Measurements from ENCODE around the gene PBX2. TPM values are rescaled to one million over a fixed set of nuclear protein-coding genes. Genes with fewer than 3 reads are reported as not detected.

Gene PBX2
- total RNA-seq, 1 experiment from 2014 or later = 176 TPM

- Histone ChIP-seq H3K4me1 (ENCODE audit: insufficient read depth, low read length) (peaks cover 7% of the 10 kb centered on the region), H3K79me1 (ENCODE audit: insufficient read depth, low read depth, low read length, poor library complexity, severe bottlenecking) (no peaks in the 10 kb centered on the region), H2BK15ac (ENCODE audit: low read depth, low read length) (no peak overlapping the region), H4K5ac (ENCODE audit: insufficient read length, low read depth, low read length) (no peak overlapping the region), H3K23ac (ENCODE audit: insufficient read length, low read depth, low read length) (no peak overlapping the region), H2AK5ac (ENCODE audit: insufficient read length, low read length) (no peak overlapping the region), H4K8ac (replicated peaks; ENCODE audit: insufficient read length, low read depth, low read length) (no peak overlapping the region), H2AFZ (ENCODE audit: low read length) (no peak overlapping the region), H3K27ac (ENCODE audit: insufficient read length, low read depth, low read length) (no peak overlapping the region), H3K9me3 (ENCODE audit: control insufficient read depth, low read depth, low read length) (no peaks in the 10 kb centered on the region), H3K23me2 (ENCODE audit: insufficient read length, low read depth, low read length, poor library complexity, severe bottlenecking) (peaks cover 15% of the 10 kb centered on the region), H3K9ac (ENCODE audit: extremely low read depth, insufficient read length, low read length) (no peak overlapping the region), H3K14ac (ENCODE audit: insufficient read depth, low read length) (no peak overlapping the region), H3K27me3 (ENCODE audit: insufficient read depth, low read length) (no peaks in the 10 kb centered on the region), H3K4ac (ENCODE audit: low read depth, low read length) (no peak overlapping the region), H4K20me1 (ENCODE audit: control insufficient read depth, insufficient read depth, insufficient read length) (no peaks in the 10 kb centered on the region), H3K56ac (ENCODE audit: insufficient read length, low read depth, low read length) (no peak overlapping the region), H3T11ph (ENCODE audit: low read length) (no peak overlapping the region), H3K4me2 (ENCODE audit: insufficient read depth, insufficient read length, low read length) (peak overlapping the region; percentile 49), H2BK120ac (ENCODE audit: low read depth, low read length, poor library complexity, severe bottlenecking) (no peak overlapping the region), H2BK12ac (ENCODE audit: insufficient read length, low read depth, low read length) (peak overlapping the region; percentile 38), H2BK5ac (ENCODE audit: insufficient read length, low read length) (no peak overlapping the region), H3K18ac (ENCODE audit: insufficient read length, low read depth, low read length) (no peak overlapping the region), H4K91ac (ENCODE audit: insufficient read length, low read depth, low read length) (no peak overlapping the region), H3K79me2 (ENCODE audit: insufficient read depth, low read length) (no peaks in the 10 kb centered on the region), H2BK20ac (ENCODE audit: low read depth, low read length, poor library complexity, severe bottlenecking) (no peak overlapping the region)
- no peaks in the 10 kb centered on the region for H3K27me3 Mint-ChIP-seq (ENCODE audit: low read depth)
- peak overlapping the region; percentile 22 to 44; a peak in 3 of 5 replicates for H3K4me3 Mint-ChIP-seq
- no CpG with 5 or more reads among the region's 8 CpGs for WGBS (ENCODE audit: extremely low coverage, insufficient read length, low lambda C conversion rate)
- DNase-seq = peak; percentile 25
- H3K4me1 Mint-ChIP-seq = peaks cover 50 to 60% of the 10 kb centered on the region in 2 experiments
- no peaks in the 10 kb centered on the region; a peak in 1 of 5 replicates for H3K9me3 Mint-ChIP-seq
- no peak for TF ChIP-seq CTCF (conservative IDR thresholded peaks at IDR 0.05)
- peaks cover 12 to 29% (median 27%) of the 10 kb centered on the region in 3 experiments; a peak in 6 of 7 replicates for H3K36me3 Mint-ChIP-seq (ENCODE audit: insufficient read depth in 1 of 3, low read depth in 3 of 3)
- H3K27ac Mint-ChIP-seq = peak overlapping the region; percentile 39 to 84 (median 74); a peak in 5 of 7 replicates
These were observed 1.1 kb upstream of the PBX2 start for GRCh38 chr6:32190911-32191677.
